ENCODE results near the gene HEG1. TPM values are rescaled to one million over a fixed set of nuclear protein-coding genes. Genes with fewer than 3 reads are reported as not detected.
A peak's percentile ranks its signal among the peaks of the same experiment; 100 is the strongest.

HEG1 gene
- total and polyA plus RNA-seq, 2 experiments from 2014 or later, result 27.2 to 27.3 TPM

GRCh38 chr3:125051715-125052581 is 3.8 kb downstream of the HEG1 start:
- 24% methylated on average over 12 of the region's 14 CpGs for WGBS (ENCODE audit: low lambda C conversion rate, missing lambda C conversion rate)
- TF ChIP-seq EZH2 (IDR thresholded peaks at IDR 0.05; ENCODE audit: borderline replicate concordance) (no peak), CTCF (IDR thresholded peaks at IDR 0.05; ENCODE audit: poor library complexity) (no peak), EZH2phosphoT487 (IDR thresholded peaks at IDR 0.05; ENCODE audit: low read depth, severe bottlenecking, unreplicated experiment) (no peak)
- Histone ChIP-seq H3K9me2 (replicated peaks; ENCODE audit: insufficient read depth) (no peaks in the 10 kb centered on the region), H2AFZ (no peak overlapping the region), H3K4me1 (ENCODE audit: insufficient read depth) (peaks cover 26% of the 10 kb centered on the region), H3K4me2 (peak overlapping the region; percentile 85), H3K9me3 (ENCODE audit: low read depth) (no peaks in the 10 kb centered on the region), H3K4me3 (no peak overlapping the region), H3K27me3 (no peaks in the 10 kb centered on the region), H3K36me3 (replicated peaks; ENCODE audit: insufficient read depth, low read depth) (no peaks in the 10 kb centered on the region), H3K27ac (peak overlapping the region; percentile 57), H3K79me2 (peaks cover 45% of the 10 kb centered on the region), H4K20me1 (ENCODE audit: insufficient read depth, poor library complexity, severe bottlenecking) (peaks cover 9% of the 10 kb centered on the region)
- no peak for DNase-seq (ENCODE audit: low spot score)

- H2AFZ ChIP-seq, result no peak overlapping the region
- DNase-seq (ENCODE audit: low spot score), result no peak
- H3K79me2 ChIP-seq, result peaks cover 49% of the 10 kb centered on the region
- H3K4me1 ChIP-seq (ENCODE audit: insufficient read depth), result peaks cover 19% of the 10 kb centered on the region
- H4K20me1 ChIP-seq (ENCODE audit: insufficient read depth, poor library complexity, severe bottlenecking), result peaks cover 9% of the 10 kb centered on the region
- no peak overlapping the region for H3K4me3 ChIP-seq
- H3K9me2 ChIP-seq (replicated peaks; ENCODE audit: insufficient read depth), result no peaks in the 10 kb centered on the region
- no peaks in the 10 kb centered on the region for H3K36me3 ChIP-seq (replicated peaks; ENCODE audit: insufficient read depth, low read depth)
- no peaks in the 10 kb centered on the region for H3K27me3 ChIP-seq
- 89% methylated on average over 7 of the region's 7 CpGs for WGBS (ENCODE audit: low lambda C conversion rate, missing lambda C conversion rate)
- peak overlapping the region; percentile 85 for H3K4me2 ChIP-seq
- TF ChIP-seq CTCF (IDR thresholded peaks at IDR 0.05; ENCODE audit: poor library complexity) (no peak), EZH2 (IDR thresholded peaks at IDR 0.05; ENCODE audit: borderline replicate concordance) (no peak), EZH2phosphoT487 (IDR thresholded peaks at IDR 0.05; ENCODE audit: low read depth, severe bottlenecking, unreplicated experiment) (no peak)
- no peaks in the 10 kb centered on the region for H3K9me3 ChIP-seq (ENCODE audit: low read depth)
- H3K27ac ChIP-seq, result peak overlapping the region; percentile 57
These were observed 4.6 kb downstream of the HEG1 start for GRCh38 chr3:125051205-125051604.

- Histone ChIP-seq H3K4me3 (no peak overlapping the region), H3K27ac (no peak overlapping the region), H3K4me2 (no peak overlapping the region), H3K9me3 (ENCODE audit: low read depth) (no peaks in the 10 kb centered on the region), H3K36me3 (replicated peaks; ENCODE audit: insufficient read depth, low read depth) (no peaks in the 10 kb centered on the region), H3K79me2 (peaks cover 52% of the 10 kb centered on the region), H3K27me3 (no peaks in the 10 kb centered on the region), H3K9me2 (replicated peaks; ENCODE audit: insufficient read depth) (no peaks in the 10 kb centered on the region), H4K20me1 (ENCODE audit: insufficient read depth, poor library complexity, severe bottlenecking) (peaks cover 9% of the 10 kb centered on the region), H3K4me1 (ENCODE audit: insufficient read depth) (peaks cover 19% of the 10 kb centered on the region), H2AFZ (no peak overlapping the region)
- TF ChIP-seq EZH2phosphoT487 (IDR thresholded peaks at IDR 0.05; ENCODE audit: low read depth, severe bottlenecking, unreplicated experiment) (no peak), EZH2 (IDR thresholded peaks at IDR 0.05; ENCODE audit: borderline replicate concordance) (no peak), CTCF (IDR thresholded peaks at IDR 0.05; ENCODE audit: poor library complexity) (no peak)
- WGBS (ENCODE audit: low lambda C conversion rate, missing lambda C conversion rate), result 81% methylated on average over 6 of the region's 6 CpGs
- no peak for DNase-seq (ENCODE audit: low spot score)
These were observed 5.2 kb downstream of the HEG1 start for GRCh38 chr3:125050488-125051090.
